ENCODE results near the gene GLO1. TPM values are rescaled to one million over a fixed set of nuclear protein-coding genes. Genes with fewer than 3 reads are reported as not detected.

GLO1 gene
- total and polyA plus RNA-seq, 4 donors, result 50.5 to 108 (median 72.5) TPM

- 82% methylated on average over 1 of the region's 1 CpG for WGBS
- no peak for DNase-seq (ENCODE audit: low spot score)
- H3K9ac ChIP-seq (ENCODE audit: low read depth in 1 of 2, low read length in 2 of 2), result no peak overlapping the region
- H3K9me3 ChIP-seq (ENCODE audit: control insufficient read depth in 4 of 4, low read length in 3 of 4), result peaks cover 0 to 1% (median 0%) of the 10 kb centered on the region in 4 donors
- H3K27me3 ChIP-seq (ENCODE audit: control insufficient read depth in 4 of 4, insufficient read depth in 4 of 4, low read length in 3 of 4), result no peaks in the 10 kb centered on the region
- TF ChIP-seq ZBTB33 (IDR thresholded peaks at IDR 0.05) (no peak), EGR1 (IDR thresholded peaks at IDR 0.05; ENCODE audit: low read depth in 2 of 2) (no peak), RAD21 (IDR thresholded peaks at IDR 0.05) (no peak), CTCF (IDR thresholded peaks at IDR 0.05; ENCODE audit: low read depth, low read length, missing input control) (no peak), ATF3 (IDR thresholded peaks at IDR 0.05) (no peak), HNF4G (IDR thresholded peaks at IDR 0.05) (no peak), MAX (IDR thresholded peaks at IDR 0.05) (no peak), REST (IDR thresholded peaks at IDR 0.05) (no peak), RXRA (IDR thresholded peaks at IDR 0.05) (no peak), FOXA1 (IDR thresholded peaks at IDR 0.05) (no peak), GABPA (IDR thresholded peaks at IDR 0.05 in 1 of 2, conservative IDR thresholded peaks at IDR 0.05 in 1 of 2) (no peak), TAF1 (conservative IDR thresholded peaks at IDR 0.05) (no peak), YY1 (IDR thresholded peaks at IDR 0.05) (no peak), JUND (IDR thresholded peaks at IDR 0.05) (no peak), HNF4A (conservative IDR thresholded peaks at IDR 0.05) (no peak), FOXA2 (IDR thresholded peaks at IDR 0.05) (no peak), SP1 (IDR thresholded peaks at IDR 0.05) (no peak), NR2F2 (IDR thresholded peaks at IDR 0.05) (no peak)
- no peaks in the 10 kb centered on the region for H3K4me1 ChIP-seq (ENCODE audit: control insufficient read depth in 4 of 4, insufficient read depth in 4 of 4, low read length in 3 of 4)
- no peak overlapping the region for H3K4me3 ChIP-seq (ENCODE audit: low read depth in 1 of 3, low read length in 3 of 3)
- H3K27ac ChIP-seq (ENCODE audit: low read depth in 1 of 2, low read length in 2 of 2), result no peak overlapping the region
- peaks cover 0 to 2% (median 0%) of the 10 kb centered on the region in 4 donors for H3K36me3 ChIP-seq (ENCODE audit: control insufficient read depth in 4 of 4, insufficient read depth in 3 of 4, low read depth in 1 of 4, low read length in 3 of 4)
Observed at GRCh38 chr6:38695933-38696332, 7.0 kb downstream of the GLO1 start.
